LNCAP (cell line): Measurements from ENCODE around the gene TSPAN9.

Experiments
- TF ChIP-seq, protein P1 (sequence below): fragments of 450-650 bp; IDR thresholded peaks from 2 replicates; pipeline ENCODE4 v1.5.1; 2017; ENCODE audit warnings: mild to moderate bottlenecking

TSPAN9 gene

DNA sequence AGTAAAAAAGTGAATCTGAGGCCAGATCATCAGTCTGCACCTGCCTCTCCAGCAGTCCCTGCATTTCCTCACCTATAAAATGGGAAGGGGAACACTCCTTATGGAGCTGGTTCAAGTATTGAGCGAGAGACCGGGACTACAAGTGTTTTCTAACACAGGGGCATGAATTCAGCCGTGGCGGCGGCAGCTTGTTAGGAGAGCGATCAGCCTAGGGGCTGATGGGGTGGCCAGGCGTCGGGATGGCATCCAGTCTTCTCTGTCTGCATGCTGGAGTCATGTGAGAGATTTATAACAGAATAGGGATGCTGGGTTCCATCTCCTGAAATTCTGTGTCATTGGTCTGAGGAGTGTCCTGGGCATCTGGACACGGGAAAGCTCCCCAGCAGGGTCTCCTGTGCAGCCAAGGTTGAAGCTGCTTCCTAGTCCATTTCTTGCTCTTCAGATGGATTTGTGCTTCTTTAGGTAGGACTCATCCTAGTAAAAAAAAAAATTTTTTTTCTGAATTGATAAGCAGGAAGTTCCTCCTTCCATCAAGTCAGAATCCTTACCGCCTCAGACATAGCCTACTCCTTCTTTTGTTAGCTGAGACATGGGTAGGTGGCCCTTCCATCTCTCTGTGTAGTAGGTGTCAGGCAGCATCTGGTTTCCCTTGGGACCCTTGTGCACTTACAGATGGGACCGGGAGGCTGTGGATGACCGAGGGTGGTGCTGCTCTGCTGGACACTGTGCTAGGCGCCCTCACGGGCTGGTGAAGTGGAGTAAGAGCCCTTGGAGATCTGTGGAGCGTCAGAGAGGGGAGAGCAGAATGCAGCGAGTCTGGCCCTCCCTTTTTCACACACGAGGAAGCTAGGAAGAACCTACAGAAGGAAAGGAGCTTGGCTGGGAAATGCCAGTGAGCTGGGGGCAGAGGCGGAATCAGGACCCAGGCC, 146.7 kb downstream of the TSPAN9 start:
- TF ChIP-seq, protein P1, sequence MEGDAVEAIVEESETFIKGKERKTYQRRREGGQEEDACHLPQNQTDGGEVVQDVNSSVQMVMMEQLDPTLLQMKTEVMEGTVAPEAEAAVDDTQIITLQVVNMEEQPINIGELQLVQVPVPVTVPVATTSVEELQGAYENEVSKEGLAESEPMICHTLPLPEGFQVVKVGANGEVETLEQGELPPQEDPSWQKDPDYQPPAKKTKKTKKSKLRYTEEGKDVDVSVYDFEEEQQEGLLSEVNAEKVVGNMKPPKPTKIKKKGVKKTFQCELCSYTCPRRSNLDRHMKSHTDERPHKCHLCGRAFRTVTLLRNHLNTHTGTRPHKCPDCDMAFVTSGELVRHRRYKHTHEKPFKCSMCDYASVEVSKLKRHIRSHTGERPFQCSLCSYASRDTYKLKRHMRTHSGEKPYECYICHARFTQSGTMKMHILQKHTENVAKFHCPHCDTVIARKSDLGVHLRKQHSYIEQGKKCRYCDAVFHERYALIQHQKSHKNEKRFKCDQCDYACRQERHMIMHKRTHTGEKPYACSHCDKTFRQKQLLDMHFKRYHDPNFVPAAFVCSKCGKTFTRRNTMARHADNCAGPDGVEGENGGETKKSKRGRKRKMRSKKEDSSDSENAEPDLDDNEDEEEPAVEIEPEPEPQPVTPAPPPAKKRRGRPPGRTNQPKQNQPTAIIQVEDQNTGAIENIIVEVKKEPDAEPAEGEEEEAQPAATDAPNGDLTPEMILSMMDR, result no peak

DNA sequence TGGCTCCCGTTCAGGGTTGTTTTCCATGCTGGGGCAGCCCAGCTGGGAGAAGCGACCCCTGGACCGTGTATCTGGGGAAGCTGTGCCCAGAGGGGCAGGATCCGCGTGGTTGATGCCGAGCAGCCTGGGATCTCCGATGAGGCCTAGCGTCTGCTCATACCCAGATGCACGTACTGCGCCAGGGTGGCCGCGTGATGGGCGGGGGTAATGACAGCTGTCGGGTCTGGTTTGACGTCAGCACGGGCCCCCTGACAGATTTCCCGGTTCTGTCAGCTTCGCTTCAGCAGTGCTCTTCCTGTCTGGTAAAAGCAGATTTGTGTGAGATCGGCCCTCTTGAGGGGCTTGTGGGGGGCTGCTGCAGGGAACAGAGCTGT, 147.3 kb downstream of the TSPAN9 start:
- TF ChIP-seq, protein P1, result no peak

DNA sequence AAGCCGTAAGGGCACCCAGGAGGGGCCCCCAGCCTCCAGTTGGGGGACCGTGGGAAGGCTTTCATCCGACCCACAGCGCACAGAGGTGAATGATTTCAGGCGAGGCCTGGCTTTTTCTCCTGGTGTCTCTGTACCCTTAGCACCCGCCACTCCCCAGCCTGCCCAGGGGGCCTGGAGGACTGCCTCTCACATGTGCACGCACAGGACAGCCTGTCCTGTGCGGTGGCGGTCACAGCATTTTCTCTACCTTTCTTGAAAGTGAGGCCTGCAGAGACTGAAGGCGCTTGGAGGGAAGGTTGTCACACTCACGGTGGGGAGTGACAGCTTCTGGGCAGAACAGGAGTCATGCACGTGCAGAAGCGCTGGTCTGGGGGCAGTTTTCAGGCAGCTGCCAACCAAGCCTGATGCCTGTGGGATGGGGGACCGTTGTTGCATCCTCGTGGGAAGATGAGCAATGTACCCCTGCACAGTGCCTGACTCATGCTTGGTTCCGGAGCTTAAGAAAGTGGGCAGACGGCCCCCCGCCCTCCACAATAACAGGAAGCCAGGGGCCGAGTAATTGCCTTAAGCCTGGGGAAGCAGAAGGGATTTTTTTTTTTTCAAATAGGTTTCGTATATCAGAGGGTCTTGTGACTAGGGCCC, 148.1 kb downstream of the TSPAN9 start:
- TF ChIP-seq, protein P1, result no peak

DNA sequence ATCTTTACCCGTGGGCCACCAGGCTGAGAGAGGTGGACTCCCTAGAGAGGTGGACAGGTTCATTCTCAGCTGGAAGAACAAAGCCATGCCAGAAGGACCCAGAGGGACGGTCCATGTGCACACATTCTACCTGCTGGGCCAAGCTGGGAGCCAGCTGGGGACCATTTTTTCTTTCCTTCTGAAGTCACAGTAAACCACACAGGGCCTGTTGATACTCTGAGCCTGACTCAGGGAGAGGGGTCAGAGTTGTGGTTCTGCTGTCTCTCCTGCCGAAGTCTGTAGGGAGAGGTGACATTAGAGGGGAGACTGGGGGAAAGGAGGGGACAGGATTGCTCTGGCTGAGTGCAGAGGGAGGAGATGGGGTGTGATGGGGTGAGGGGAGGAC, 148.6 kb downstream of the TSPAN9 start:
- TF ChIP-seq, protein P1, result no peak

DNA sequence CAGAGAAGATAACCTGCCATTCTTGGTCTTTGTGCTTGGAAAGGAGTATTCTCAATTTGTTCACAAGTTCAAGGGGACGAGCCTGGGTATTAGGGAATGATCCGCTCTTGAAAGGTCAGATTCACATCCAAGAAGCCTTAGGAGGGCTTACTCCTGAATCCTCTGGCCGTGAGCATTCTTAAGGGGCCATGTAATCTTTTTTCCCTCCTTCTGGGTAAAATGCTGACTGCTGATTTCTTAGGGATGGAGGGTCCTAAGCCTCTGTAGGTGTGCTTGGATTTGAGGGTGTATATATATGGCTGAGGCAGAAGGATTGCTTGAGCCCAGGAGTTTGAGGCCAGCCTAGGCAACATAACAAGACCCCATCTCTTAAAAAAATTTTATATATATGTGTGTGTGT, 149.1 kb downstream of the TSPAN9 start:
- TF ChIP-seq, protein P1, result no peak

DNA sequence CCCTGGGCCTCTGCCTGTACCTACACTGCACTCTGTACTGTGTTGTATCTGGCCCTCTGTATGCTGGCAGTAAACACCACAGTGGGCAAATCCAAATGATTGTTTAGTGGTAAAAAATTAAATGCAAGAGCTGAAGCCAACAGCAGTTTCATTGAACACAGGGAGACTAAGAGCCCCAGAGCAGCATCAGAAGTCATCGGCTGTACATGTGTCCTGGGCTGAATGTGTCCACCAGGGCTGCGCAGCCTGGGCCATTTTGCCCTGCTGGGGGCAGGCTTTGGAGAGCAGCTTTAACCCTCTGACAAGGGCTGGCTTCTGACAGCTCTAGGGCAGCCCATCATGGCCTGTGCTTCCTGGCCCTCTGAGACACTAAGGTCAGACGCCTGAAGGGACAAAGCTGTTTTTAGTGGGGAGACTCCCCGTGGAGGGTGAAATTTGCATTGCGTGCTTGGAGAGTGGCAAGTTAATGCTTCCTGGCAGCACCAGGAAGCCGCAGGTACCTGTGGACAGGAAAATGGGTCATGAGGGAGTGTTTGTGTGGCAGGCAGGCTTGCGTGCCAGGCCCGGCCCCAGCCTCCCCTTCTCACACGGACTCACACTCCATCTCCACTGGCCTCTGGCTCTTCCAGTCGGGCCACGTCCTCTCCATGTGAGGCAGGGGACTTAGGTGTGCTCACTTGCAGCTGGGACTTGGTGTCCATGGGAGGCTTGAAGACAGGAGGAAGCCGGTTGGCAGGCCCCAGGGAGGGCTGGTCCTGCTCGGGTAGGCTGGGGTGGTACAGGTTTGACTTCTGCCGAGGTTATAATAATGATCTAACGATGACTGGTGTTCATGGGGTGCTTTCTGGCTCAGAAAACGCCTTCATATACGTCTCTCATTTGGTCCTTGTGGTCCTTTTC, 150.1 kb downstream of the TSPAN9 start:
- TF ChIP-seq, protein P1, result no peak

DNA sequence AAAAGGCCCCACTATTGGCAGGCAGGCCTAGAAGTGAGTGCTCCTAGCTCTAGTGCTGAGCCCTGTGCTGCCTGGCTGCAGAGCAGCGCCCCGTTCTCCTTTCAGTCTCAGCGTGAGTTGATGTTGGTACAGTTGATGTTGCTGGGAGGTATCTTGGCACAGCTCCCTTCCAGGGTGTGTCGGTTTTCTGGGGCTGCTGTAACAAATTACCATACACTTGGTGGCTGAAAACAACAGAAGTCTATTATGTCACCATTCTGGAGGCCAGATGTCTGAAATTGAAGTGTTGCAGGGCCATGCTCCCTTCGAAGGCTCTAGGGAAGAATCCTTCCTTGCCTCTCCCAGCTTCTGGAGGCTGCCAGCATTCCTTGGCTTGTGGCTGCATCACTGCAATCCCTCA, 151.4 kb downstream of the TSPAN9 start:
- TF ChIP-seq, protein P1, result no peak
